Putamen (tissue), 1 donor: ENCODE data around the gene SLC25A13.
"Not testable (repeated sequence)": the region's sequence is repeated elsewhere in the genome, so short reads cannot be mapped to it uniquely, and the experiment has no call there.

Experiments used
- DNase-seq: peaks from one replicate; pipeline ENCODE4 v3.0.0-alpha.2; 2016; ENCODE audit warnings: low spot score

Gene SLC25A13

GRCh38 chr7:96321658-96322372 is at the start of gene SLC25A13:
Gene SLC25A13, minus strand, starts transcription at chr7:96322098. Its CDS starts 142 bp downstream, at chr7:96321956.
- peak; percentile 93 for DNase-seq

GRCh38 chr7:96365916-96366315 is 44.0 kb upstream of the SLC25A13 start:
- not testable (repeated sequence) for DNase-seq

GRCh38 chr7:96361116-96361857 is 39.4 kb upstream of the SLC25A13 start:
- DNase-seq = no peak

- no peak for DNase-seq
These were observed 38.0 kb upstream of the SLC25A13 start for GRCh38 chr7:96359876-96360275.

- DNase-seq = not testable (repeated sequence)
These were observed 36.5 kb upstream of the SLC25A13 start for GRCh38 chr7:96358236-96358971.

GRCh38 chr7:96355990-96356506 is 34.1 kb upstream of the SLC25A13 start:
- no peak for DNase-seq

- no peak for DNase-seq
These were observed 33.0 kb upstream of the SLC25A13 start for GRCh38 chr7:96354881-96355280.

- no peak for DNase-seq
These were observed 27.7 kb upstream of the SLC25A13 start for GRCh38 chr7:96349572-96349971.

- no peak for DNase-seq
These were observed 25.6 kb upstream of the SLC25A13 start for GRCh38 chr7:96347471-96347870.

- DNase-seq = no peak
These were observed 24.5 kb upstream of the SLC25A13 start for GRCh38 chr7:96346293-96346953.

GRCh38 chr7:96344236-96344635 is 22.3 kb upstream of the SLC25A13 start:
- no peak for DNase-seq

GRCh38 chr7:96342049-96342448 is 20.2 kb upstream of the SLC25A13 start:
- DNase-seq = no peak

- DNase-seq = no peak
These were observed 15.6 kb upstream of the SLC25A13 start for GRCh38 chr7:96337519-96337918.

GRCh38 chr7:96332325-96332724 is 10.4 kb upstream of the SLC25A13 start:
- DNase-seq = no peak

GRCh38 chr7:96331775-96332174 is 9.9 kb upstream of the SLC25A13 start:
- no peak for DNase-seq

- no peak for DNase-seq
These were observed 9.3 kb upstream of the SLC25A13 start for GRCh38 chr7:96331233-96331632.

- DNase-seq = no peak
These were observed 8.3 kb upstream of the SLC25A13 start for GRCh38 chr7:96330193-96330592.

- DNase-seq = no peak
These were observed 7.3 kb upstream of the SLC25A13 start for GRCh38 chr7:96329241-96329640.

- DNase-seq = no peak
These were observed 6.1 kb upstream of the SLC25A13 start for GRCh38 chr7:96328016-96328415.

- DNase-seq = no peak
These were observed 5.5 kb upstream of the SLC25A13 start for GRCh38 chr7:96327429-96327828.

GRCh38 chr7:96326752-96327151 is 4.9 kb upstream of the SLC25A13 start:
- not testable (repeated sequence) for DNase-seq
